ENCODE data around the gene NLRC5.

GRCh38 chr16:56988948-56989945, at the start of gene NLRC5:
- TF ChIP-seq ISL1 (CRISPR knock-in tag; IDR thresholded peaks at IDR 0.05): no peak
- TF ChIP-seq OSR1 (CRISPR knock-in tag; IDR thresholded peaks at IDR 0.05): no peak
- TF ChIP-seq PPARA (CRISPR knock-in tag; IDR thresholded peaks at IDR 0.05; ENCODE audit: borderline replicate concordance): no peak
- TF ChIP-seq PATZ1 (CRISPR knock-in tag; IDR thresholded peaks at IDR 0.05; ENCODE audit: borderline replicate concordance): no peak
- TF ChIP-seq POU6F1 (CRISPR knock-in tag; IDR thresholded peaks at IDR 0.05; ENCODE audit: borderline replicate concordance, low read depth): no peak
- TF ChIP-seq CREB5 (CRISPR knock-in tag; IDR thresholded peaks at IDR 0.05; ENCODE audit: low read depth): no peak
- no peak for TF ChIP-seq TCF4 (CRISPR knock-in tag; IDR thresholded peaks at IDR 0.05; ENCODE audit: borderline replicate concordance)
- TF ChIP-seq RARB (CRISPR knock-in tag; IDR thresholded peaks at IDR 0.05): no peak
- no peak for TF ChIP-seq ESRRG (CRISPR knock-in tag; IDR thresholded peaks at IDR 0.05)
- no peak for TF ChIP-seq SNAI2 (CRISPR knock-in tag; IDR thresholded peaks at IDR 0.05)

Measured in SK-N-SH treated with all-trans-retinoic acid at 6 μM for 48 hours (cell line).